ENCODE measurements around the gene MRTO4.
A peak's percentile ranks its signal among the peaks of the same experiment; 100 is the strongest.
"Not testable (repeated sequence)": the region's sequence is repeated elsewhere in the genome, so short reads cannot be mapped to it uniquely, and the experiment has no call there.

The MRTO4 gene

DNA sequence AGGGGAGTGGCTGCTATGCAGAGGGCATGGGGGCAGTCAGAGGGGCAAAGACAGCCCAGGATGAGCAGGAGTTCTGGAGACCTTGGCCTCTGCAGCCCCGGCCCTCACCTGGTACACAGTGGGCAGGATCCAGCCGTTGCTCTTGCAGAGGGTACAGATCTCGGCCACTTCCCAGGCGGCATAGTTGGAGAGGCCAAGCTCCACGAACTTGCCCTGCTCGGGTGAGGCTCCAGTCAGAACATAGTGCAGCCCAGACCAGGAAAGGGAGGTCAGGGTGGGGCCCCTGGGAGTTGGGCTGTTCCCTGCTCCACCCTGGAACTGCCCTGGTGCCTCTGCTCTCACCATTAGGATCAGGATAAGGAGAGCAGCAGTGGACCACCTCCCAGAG is 18.7 kb downstream of the MRTO4 start:
- DNase-seq (ENCODE audit: low read depth in 2 of 2) = not testable (repeated sequence)

DNA sequence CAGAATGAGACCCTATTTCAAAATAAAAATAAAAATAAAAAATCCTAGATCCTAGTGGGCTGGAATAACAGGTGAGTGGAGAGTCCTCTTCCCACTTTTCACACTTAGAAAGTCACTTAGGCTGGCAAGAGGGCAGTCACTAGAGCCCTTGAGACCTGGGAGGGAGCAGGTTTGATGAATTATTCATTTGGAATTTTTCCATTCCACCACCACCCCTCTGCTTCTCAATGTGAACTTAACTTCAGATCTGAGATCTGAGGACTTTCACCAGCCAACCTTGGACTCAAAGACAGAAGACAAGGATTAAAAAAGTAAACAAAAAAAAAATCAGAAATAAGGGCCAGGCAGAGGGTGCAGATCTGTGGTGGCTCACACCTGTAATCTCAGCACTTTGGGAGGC is 20.5 kb downstream of the MRTO4 start:
- DNase-seq (ENCODE audit: low read depth in 2 of 2) = no peak

DNA sequence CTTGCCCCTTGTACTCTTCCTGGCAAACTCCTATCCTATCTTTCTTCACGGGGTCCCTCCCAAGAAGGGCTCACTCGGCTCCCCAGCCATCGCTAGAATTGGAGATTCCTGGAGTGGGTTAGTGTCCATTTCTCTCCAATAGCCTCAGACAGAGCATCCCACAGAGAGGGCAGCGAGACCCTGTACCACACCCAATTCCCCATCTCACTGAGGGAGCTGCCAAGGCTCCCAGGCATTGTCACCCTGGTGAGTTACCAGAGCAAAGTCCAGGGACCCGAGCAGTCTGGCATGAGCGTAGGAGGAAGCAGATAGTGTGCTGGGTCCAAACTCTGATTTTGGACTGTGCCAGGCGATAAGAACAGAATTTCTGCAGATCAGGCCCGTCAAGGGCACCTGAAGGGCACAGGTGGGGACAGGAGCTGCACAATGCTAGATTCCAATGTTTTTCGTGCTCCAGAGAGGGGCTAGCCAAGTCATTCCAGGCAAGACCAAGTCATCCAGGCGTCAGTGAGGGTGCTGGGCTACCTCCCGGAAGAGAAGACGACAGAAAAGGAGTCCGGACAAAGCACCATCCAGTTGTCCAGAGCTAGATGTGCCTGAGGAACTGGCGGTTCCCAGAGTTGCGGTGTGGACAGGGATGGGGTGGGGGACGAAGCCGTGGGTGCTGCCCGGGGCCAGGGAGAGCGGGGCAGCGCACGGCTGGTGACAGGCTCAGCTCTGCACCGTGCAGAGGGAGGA is 21.7 kb downstream of the MRTO4 start:
- no peak for DNase-seq (ENCODE audit: low read depth in 2 of 2)

DNA sequence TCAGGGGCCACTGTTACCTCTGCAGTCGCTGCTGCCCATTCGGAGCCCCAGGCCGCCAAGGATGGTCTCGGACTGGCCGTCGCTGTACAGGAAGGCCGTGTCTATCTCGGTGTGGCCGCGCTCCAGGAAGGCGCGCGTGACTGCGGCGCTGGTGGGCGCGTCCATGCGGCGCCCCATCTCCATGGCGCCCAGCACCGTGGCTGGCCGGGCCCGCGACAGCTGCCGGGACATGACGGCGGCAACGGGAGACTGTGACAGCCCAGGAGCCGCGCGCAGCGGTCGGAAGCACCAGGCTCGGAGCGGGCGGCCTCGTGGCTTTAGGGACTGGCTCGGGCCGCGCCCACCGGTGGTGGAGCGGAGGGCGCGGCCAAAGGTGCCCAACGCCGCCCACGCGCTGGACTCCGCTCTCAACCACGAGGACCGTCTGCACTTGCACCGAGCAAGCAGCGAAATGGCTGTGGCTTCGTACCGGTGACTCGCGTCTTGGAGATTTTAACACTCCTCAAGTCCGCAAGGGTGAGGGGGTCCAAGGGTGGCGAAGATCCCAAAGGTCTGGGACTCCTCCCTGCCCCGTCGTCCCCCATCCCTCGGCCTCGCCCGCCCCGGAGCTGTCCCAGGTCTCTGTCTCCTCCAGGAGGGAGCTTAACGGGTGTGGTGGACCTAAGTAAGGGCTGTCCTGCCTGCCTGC is 22.4 kb downstream of the MRTO4 start:
- not testable (repeated sequence) for DNase-seq (ENCODE audit: low read depth in 2 of 2)

DNA sequence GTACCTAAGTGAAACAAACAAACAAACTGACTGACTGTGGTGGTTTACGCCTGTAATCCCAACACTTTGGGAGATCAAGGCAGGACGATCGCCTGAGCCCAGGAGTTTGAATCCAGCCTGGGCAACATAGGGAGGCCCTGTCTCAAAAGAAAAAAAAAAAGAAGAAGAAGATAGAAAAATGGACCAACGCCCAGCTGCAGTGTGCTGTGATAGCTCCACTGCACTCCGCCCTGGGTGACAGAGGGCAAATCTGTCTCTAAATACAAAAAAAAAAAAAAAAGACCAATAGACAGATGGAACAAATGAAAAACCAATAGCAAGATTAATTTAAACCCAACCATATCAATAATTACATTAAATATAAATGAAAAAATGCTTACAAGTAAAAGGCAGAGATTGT is 23.0 kb downstream of the MRTO4 start:
- DNase-seq (ENCODE audit: low read depth in 2 of 2) = no peak

DNA sequence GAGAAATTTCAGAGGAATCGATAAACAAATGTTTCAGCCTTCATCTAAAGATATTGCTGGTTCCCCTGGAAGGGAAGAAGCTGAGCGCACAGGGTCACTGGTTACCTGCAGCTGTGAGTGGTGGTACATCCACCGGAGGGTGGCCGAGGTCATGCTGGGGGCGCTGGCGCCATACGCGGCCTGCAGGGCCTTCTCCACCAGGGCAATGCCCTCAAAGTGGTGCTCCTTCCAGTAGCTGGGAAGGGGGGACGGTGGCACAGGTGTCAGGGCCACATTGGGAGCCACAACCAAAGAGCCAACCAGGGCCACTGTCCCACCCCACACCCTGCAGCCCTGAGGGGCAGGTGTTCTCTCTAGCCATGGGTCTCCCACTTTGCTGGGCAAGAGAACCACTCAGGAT is 32.3 kb downstream of the MRTO4 start:
- no peak for DNase-seq (ENCODE audit: low read depth in 2 of 2)

DNA sequence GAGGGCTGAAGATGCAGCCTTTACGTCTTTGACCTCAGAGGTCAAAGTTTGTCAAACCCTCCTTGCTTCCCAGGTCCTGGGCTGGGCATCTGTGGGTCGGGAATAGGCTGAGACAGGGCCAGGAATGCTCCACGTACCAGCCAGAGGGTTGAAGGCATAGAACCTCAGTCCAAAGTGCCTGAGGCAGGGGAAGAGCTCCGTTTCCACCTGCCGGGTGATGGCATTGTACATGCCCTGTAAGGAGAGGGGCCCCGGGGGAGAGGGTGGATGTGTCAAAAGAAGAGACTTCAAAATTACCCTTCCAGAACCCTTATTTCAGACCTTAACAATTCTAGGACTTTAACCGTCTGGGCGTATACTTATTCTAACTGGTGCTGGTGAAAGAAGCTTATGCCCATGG is 33.3 kb downstream of the MRTO4 start:
- no peak for DNase-seq (ENCODE audit: low read depth in 2 of 2)

DNA sequence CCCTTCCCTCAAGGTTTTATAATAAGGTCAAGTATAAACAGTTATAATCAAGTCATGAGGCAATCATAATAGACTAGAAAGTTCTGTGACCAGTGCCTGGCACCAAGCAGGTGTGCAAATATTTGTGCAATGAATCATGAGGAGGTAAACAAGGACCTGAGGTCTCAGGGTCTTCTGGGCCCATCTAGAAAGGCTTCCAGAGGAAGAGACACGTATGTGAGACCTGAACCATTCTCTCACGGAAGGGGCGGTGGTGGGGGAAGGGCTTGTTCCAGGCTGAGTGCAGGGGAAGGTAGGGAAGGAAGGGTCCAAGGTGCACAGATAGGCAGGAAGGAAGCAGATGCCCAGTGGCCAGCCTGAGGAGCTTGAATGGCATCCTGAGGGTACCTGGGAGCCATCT is 33.8 kb downstream of the MRTO4 start:
- not testable (repeated sequence) for DNase-seq (ENCODE audit: low read depth in 2 of 2)

DNA sequence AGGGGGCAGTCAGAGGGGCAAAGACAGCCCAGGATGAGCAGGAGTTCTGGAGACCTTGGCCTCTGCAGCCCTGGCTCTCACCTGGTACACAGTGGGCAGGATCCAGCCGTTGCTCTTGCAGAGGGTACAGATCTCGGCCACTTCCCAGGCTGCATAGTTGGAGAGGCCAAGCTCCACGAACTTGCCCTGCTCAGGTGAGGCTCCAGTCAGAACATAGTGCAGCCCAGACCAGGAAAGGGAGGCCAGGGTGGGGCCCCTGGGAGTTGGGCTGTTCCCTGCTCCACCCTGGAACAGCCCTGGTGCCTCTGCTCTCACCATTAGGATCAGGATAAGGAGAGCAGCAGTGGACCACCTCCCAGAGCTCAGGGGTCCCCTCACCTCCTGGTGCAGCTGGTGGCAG is 34.2 kb downstream of the MRTO4 start:
- DNase-seq (ENCODE audit: low read depth in 2 of 2) = not testable (repeated sequence)

DNA sequence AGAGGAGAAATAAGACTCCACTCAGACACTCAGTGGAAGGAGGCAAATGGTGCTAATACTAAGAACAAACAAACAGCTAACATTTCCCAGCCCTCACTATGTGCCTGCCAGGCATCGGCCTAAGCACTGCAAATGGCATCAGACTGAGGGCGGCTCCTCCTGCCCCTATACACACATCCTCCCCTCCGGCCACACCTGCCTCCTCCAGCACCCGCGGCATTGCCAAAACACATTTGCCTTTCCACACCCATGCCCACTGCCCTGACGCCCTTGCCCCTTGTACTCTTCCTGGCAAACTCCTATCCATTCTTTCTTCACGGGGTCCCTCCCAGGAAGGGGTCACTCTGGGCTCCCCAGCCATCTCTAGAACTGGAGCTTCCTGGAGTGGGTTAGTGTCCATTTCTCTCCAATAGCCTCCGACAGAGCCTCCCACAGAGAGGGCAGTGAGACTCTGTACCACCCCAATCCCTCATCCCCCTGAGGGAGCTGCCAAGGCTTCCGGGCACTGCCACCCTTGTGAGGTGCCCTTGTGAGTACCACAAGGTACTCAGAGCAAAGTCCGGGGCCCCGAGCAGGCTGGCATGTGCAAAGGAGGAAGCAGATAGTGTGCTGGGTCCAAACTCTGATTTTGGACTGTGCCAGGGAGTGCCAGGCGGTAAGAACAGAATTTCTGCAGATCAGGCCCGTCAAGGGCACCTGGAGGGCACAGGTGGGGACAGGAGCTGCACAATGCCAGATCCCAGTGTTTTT is 36.0 kb downstream of the MRTO4 start:
- DNase-seq (ENCODE audit: low read depth in 2 of 2) = no peak

DNA sequence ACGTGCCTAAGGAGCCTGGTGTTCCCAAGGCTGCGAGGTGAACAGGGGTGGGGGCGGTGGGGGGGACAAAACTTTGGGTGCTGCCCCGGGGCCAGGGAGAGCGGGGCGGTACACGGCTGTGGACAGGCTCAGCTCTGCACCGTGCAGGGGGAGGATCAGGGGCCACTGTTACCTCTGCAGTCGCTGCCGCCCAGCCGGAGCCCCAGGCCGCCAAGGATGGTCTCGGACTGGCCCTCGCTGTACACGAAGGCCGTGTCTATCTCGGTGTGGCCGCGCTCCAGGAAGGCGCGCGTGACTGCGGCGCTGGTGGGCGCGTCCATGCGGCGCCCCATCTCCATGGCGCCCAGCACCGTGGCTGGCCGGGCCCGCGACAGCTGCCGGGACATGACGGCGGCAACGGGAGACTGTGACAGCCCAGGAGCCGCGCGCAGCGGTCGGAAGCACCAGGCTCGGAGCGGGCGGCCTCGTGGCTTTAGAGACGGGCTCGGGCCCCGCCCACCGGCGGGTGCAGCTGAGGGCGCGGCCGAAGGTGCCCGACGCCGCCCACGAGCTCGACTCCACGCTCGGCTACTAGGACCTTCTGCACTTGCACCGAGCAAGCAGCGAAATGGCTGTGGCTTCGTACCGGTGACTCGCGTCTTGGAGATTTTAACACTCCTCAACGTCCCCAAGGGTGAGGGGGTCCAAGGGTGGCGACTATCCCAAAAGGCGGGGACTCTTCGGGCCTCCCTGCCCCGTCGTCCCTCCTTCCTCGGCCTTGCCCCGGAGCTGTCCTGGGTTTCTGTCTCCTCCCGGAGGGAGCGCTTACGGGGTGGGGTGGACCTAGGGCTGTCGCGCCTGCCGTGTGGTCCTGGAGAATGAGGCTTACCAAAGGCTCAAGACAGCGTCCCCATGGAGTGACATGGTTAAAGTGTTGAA is 37.0 kb downstream of the MRTO4 start, which contains the start of gene AKR7A3:
Gene AKR7A3 (minus strand): TSS at position 447 of the 918 bp plus-strand sequence. CDS start 61 bp downstream, at position 386.
- peak in 1 of 2 donors; percentile 55 for DNase-seq (ENCODE audit: low read depth in 2 of 2)

DNA sequence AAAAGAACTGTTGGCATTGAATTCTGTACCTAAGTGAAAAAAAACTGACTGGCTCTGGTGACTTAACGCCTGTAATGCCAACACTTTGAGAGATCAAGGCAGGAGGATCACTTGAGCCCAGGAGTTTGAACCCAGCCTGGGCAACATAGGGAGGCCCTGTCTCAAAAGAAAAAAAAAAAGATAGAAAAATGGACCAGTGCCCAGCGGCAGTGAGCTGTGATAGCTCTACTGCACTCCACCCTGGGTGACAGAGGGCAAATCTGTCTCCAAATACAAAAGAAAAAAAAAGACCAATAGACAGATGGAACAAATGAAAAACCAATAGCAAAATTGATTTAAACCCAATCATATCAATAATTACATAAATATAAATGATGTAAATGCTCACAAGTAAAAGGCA is 37.6 kb downstream of the MRTO4 start:
- no peak for DNase-seq (ENCODE audit: low read depth in 2 of 2)

DNA sequence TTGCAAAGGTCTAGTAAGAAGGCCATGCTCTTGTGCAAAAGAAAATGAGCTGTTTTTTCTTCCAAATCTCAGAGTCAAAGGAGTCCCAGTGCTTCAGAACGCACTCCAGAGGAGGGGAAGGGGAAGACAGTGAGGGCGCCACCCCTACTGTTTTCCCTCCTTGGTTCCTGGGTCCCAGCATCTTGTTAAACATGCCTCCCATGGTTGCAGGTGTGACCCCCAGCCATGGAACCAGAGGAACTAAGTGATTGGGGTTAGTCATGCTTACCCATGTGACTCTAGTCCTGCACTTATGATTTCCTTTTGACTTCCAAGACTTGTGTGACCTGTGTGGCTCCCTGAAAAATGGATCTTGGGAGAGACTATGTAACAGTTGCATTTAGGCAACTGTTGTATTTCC is 43.0 kb downstream of the MRTO4 start:
- DNase-seq (ENCODE audit: low read depth in 2 of 2) = no peak

DNA sequence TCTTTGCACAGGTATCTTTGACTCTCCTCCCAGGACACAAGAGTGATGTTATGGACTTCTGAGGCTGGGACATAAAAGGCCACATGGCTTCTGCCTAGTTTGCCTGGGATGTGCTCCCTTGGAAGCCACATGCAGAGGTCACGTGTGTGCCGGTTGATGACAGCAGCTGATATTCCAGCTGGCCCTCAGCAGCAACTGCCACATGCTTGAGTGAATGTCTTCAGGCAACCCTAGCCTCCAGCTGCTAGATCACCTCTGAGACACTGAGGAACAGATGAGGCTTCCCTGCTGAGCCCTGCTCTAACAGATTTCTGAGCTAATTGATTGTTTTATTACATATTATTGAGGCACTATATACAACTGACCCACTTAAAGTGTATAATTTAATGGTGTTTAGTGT is 48.6 kb downstream of the MRTO4 start:
- DNase-seq (ENCODE audit: low read depth in 2 of 2) = no peak

DNA sequence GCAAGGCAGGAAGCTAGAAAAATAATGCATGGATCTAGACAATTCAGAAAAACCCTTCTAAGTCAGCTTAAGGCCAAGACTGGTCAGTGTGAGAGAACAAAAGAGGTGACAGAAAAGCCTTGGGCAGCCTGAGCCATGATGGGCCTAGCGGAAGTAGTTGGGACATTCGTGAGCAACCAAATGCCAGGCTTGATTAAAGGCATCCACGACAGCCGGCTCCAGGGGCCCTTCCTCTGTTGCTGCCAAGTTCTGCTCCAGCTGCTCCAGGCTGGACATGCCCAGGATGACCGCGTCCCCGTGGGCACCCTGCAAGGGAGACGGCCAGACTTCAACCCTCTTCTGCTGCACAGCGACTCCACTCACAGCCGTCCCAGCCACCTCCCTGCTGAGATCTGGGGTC is 52.5 kb downstream of the MRTO4 start:
- not testable (repeated sequence) for DNase-seq (ENCODE audit: low read depth in 2 of 2)

DNA sequence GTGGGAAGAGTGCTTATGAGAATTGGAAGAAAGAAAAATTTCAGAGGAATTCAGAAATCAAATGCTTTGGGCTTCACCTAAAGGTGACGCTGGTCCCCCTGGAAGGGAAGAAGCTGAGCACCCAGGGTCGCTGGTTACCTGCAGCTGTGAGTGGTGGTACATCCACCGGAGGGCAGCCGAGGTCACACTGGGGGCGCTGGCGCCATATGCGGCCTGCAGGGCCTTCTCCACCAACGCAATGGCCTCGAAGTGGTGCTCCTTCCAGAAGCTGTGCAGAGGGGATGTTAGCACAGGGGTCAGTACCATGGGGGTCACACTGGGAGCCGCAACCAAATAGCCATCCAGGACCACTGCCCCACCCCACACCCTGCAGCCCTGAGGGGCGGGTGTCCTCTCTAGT is 54.3 kb downstream of the MRTO4 start:
- DNase-seq (ENCODE audit: low read depth in 2 of 2) = no peak

DNA sequence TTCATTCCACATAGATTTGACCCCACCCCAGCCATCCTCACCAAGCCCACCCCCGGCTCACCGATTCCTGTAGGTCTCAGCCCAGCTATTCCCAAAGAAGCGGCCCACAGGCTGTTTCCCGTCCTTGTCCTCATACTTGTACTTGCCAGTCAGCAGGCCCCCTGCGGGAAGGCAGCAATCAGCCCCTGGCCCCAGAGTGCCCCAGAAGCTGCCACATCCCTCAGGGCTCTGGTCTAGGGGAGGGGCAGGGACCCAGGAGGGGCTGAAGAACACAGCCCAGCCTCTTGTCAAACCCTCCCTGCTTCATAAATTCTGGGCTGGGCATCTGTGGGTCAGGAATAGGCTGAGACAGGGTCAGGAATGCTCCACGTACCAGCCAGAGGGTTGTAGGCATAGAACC is 55.3 kb downstream of the MRTO4 start:
- no peak for DNase-seq (ENCODE audit: low read depth in 2 of 2)

DNA sequence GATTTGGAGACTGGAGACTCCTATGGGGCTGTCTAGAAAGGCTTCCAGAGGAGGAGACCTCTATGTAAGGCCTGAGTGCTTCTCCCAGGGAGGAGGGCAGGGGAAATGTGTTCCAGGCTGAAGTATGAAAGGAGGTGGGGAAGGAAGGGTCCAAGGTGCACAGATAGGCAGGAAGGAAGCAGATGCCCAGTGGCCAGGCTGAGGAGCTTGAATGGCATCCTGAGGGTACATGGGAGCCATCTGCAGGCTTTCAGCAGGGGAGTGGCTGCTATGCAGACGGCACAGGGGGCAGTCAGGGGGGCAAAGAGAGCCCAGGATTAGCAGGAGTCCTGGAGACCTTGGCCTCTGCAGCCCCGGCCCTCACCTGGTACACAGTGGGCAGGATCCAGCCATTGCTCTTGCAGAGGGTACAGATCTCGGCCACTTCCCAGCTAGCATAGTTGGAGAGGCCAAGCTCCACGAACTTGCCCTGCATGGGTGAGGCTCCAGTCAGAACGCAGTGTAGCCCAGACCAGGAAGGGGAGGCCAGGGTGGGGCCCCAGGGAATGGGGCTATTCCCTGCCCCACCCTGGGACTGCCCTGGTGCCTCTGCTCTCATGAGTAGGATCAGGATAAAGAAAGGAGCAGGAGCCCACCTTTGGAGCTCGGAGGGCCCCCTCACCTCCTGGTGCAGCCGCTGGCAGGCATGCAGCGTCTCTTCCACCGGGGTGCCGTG is 56.3 kb downstream of the MRTO4 start:
- no peak for DNase-seq (ENCODE audit: low read depth in 2 of 2)

DNA sequence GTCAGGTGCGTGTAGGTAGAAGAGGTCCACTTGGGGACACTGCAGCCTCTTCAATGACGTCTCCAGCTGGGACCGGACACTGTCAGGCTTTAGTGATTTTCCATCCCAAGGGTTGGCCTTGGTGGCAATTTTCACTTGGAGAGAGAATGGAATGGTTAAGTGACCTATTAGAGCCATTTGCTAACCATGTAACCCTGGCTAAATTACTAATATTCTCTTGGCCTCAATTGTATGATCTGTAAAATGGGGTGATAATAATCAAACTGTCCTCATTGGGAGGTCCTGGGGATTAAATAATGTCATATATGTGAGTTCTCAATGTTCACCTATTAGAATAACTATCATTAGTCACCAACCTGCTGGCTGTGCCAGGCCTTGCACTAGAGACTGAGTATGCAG is 56.9 kb downstream of the MRTO4 start:
- DNase-seq (ENCODE audit: low read depth in 2 of 2) = no peak

DNA sequence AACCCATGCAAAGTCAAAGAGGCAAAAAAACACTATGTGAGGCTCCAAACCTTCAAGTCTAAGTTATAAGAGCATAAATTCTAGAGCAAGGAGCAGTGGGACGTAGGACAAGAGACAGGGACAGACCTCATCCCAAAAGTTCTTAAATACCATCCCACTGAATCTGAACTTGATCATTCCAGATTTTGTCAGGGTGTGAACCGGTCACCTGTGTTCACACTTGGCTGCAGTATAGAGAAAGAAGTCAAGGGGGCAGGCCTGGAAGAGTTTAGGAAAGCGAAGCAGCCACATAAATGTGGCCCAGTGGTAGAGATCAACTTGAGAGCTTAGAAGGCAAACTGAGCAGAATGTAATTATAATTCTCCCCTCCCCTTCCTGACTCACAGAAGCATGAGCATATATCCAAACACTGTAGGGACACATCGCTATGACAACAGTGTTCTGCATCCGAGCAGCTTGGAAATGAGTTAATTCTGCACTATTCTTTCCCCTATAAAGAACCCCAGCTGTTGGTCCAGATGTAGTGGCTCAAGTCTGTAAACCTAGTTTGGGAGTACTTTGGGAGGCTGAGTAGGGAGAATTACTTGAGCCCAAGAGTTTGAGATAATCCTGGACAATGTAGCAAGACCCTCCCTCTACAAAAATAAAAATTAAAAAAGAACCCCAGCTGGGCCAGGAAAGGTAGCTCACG is 57.7 kb downstream of the MRTO4 start:
- DNase-seq (ENCODE audit: low read depth in 2 of 2) = no peak
